Colon (tissue), 2 donors: ENCODE results near the gene NFIC.

Experiments used
- FAIRE-seq: peaks from 2 replicates; lab custom pipeline; 2012; peaks lifted over from hg19 to GRCh38; lab: Jason Lieb, UNC
- donor health status: control.
- donor health status: control.

Gene NFIC

DNA sequence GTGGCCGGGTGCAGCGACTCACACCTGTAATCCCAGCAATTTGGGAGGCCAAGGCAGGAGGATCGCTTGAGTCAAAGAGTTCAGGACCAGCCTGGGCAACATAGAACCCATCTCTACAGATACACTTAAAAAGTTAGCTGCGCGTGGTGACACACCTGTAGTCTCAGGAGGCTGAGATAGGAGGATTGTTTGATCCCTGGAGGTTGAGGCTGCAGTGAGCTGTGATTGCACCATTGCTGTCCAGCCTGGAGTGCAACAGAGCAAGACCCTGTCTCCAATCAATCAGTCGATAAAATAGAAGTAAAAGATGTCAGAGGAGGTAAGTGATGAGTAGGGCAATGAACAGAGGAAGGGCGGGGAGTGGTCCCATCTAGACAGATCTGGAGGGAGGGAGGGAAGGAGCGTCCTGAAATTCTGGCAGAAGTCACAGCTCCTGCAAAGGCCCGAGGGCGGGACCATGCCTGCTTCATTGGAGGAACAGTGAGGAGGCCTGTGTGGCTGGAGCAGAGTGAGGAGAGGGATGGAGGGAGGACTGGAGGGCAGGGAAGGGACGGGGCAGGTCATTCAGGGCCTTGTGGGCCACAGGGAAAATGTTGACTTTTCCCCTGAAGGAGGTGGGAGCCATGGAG is 104.2 kb downstream of the NFIC start:
- FAIRE-seq: no peak

DNA sequence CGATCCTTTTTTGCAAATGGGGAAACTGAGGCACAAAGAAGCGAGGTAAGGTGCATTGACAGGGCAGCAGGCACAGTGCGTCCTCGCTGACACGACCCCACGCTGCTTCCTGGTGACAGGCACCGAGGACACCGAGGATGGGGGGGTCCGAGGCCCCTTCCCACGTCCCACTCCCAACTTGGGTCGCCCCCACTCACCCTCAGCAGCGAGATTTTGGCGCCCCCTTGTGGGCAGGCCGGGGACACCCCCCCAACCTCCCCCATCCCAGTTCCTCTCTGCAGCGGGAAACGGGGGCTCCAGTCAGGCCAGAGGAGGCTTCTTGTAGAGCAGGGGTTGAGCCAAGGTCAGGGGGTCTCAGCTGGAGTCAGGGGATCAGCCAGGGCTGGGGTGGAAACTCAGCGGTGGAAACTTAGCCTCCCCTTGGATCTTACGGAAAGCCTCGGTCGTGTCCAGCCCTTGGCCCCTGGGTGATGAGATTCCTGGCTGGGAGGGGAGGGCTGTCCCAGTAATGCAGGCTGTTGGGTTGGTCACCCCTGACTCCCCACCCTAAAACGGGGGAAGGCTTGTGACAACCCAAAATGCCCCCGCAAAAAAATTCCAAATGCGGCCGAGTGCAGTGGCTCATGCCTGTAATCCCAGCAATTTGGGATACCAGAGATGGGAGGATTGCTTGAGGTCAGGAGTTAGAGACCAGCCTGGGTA is 105.7 kb downstream of the NFIC start:
- FAIRE-seq: no peak

DNA sequence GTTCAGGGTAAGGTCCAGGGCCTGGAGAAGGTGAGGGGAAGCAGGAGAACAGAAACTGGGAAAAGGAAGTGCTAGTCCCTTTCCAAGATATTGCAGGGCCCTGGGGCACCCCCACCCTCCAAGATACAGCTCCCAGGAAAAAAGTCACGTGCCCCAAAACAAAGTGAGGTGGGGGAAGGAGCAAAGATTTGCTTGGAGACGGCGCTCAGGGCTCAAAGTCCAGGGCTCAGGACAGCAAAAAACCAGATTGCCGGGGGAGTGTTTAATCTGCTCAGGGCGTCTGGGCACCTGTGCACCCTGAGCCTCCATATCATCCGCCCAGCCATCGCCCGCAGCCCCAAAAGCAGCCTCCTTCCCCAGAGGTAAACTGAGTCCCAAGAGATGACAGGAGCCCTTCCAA is 107.6 kb downstream of the NFIC start:
- no peak for FAIRE-seq

DNA sequence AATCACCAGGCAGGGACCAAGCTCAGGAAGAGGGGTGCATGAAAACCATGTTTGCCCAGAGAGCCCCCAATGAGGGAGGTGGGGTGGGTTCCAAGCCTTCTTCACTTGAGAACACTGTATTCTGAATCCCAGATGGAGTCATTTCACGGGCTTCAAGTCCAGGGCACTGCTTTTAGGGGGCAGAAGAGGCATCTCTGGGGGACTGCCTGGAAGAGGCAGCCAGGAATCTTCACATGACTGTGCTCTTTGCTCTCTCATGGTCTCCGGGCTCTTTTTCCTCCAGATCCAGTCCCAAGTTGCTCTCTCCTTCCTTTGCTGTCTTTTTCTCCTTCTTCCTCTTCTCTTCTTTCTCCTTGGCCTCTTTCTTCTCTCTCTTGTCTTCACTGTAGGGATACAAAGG is 108.2 kb downstream of the NFIC start:
- no peak for FAIRE-seq

DNA sequence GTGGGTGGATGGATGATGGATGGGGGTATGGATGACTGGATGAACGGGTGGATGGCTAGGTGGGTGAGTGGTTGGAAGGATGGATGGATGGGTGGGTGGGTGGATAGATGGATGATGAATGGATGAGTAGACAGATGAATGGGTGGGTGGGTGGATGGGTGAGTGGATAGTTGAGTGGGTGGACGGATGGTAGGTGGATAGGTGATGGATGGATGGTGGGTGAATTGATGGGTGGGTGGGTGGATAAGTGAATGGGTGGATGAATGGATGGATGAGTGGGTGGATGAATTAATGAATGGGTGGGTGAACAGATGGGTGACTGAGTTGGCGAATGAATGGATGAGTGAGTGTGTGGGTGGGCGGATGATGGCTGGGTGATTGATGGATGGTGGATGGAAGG is 109.1 kb downstream of the NFIC start:
- FAIRE-seq: no peak

DNA sequence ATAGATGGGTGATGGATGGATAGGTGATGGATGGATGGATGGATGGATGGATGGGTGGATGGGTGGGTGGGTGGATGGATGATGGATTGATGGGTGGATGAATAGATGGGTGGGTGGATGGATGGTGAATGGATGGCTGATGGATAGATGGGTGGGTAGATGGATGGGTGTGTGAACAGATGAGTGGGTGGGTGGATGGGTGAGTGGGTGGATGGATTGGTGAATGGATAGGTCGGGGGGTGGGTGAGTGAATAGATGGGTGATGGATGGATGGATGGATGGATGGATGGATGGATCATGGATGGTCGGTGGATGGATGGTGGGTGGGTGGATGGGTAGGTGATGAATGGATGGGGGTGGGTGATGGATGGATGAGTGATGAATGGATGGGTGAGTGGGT is 110.4 kb downstream of the NFIC start:
- FAIRE-seq: no peak

DNA sequence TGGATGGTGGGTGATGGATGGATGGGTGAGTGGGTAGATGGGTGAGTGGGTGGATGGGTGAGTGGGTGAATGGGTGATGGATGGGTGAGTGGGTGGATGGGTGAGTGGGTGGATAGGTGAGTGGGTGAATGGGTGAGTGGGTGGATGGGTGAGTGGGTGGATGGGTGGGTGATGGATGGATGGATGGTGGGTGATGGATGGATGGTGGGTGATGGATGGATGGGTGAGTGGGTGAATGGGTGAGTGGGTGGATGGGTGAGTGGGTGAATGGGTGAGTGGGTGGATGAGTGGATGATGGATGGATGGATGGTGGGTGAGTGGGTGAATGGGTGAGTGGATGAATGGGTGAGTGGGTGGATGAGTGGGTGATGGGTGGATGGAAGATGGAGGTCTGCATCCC is 111.1 kb downstream of the NFIC start:
- FAIRE-seq: no peak

DNA sequence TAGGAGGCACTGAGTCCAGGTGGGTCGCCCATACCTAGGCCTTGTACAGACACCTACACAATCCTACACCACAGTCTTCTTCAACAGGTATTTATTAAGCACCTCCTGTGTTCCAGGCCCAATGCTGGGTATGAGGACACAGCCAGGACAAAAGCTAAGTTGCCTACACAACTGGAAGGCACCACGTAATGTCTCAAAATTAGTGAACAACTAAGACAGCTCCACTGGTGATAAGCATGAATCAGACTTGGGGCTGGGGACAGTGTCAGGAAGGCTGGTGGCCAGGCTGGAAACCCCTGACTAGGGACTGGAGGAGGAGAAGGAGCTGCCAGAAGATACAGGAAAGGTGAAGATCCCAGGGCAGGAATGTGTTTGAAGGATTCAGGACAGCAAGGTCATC is 111.6 kb downstream of the NFIC start:
- FAIRE-seq: no peak

DNA sequence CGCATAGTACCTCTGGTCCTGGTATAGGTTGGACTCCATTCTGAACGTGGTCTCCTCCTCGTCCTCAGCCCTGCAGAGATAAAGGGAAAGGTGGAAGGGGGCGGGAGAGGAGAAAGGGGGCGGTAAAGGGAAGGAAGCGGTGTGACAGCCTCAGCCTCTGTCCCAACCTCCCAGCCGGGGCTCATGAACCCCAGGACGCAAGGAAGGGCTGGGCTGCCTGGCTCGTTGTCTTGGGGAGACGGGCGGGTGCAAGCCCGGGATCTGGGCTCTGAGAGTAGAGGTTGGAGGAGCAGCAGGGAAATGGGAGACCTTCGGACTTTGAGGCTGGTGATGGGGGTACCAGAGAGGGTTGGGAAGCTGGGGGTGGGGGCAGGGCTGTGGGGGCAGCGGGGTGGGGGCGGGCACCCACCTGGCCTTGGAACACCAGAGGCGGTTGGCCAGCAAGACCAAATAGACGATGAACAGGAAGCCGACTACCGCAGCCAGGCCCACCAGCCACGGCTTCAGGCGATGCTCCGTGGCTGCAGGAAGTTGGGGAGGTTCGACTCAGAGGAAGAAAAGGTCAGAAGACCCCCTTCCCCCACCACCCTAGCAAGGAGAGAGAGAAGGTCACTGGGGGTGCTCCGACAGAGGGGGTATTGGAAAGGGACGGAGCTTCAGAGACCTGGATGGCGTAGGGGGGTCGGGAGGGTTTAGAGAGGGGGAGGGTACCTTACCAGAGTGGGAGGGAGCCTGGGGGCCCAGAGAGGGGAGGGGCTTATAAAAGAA is 112.2 kb downstream of the NFIC start:
- FAIRE-seq: no peak

DNA sequence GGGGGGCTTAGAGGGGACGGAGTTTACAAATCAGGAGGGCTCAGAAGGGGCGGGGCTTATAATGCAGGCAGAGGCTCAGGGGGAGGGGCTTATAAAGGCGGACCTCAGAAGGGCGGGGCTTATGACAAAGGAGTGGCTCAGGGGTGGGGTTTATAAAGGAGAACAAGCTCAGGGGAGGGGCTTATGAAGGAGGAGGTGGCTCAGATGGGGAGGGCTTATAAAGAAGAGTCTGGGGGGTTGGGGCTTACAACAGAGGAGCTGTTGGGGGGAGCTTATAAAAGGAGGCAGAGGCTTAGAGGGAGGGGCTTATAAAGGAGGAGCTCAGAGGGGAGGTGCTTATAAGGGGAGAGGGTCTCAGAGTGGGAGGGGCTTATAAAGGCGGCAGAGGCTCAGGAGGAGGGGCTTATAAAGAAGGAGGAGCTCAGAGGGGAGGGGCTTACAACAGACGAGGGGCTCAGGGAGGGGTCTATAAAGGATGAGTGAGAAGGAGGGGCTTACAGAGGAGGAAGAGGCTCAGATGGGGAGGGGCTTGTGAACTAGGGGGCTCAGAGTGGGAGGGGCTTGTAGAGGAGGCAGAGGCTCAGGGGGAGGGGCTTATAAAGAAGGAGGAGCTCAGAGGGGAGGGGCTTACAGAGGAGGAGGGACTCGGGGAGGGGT is 112.9 kb downstream of the NFIC start:
- FAIRE-seq: no peak

DNA sequence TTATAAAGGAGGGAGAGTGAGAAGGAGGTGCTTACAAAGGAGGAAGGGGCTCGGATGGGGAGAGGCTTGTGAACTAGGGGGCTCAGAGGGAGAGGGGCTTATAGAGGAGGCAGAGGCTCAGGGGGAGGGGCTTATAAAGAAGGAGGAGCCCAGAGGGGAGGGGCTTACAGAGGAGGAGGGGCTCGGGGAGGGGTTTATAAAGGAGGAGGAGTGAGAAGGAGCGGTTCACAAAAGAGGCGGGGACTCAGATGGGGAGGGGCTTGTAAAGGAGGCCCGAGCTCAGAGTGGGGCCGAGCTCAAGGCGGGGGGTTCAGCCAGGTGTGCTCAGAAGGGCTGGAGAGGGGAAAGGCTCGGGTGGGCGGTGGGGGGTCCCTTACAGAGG is 113.4 kb downstream of the NFIC start:
- FAIRE-seq: no peak

DNA sequence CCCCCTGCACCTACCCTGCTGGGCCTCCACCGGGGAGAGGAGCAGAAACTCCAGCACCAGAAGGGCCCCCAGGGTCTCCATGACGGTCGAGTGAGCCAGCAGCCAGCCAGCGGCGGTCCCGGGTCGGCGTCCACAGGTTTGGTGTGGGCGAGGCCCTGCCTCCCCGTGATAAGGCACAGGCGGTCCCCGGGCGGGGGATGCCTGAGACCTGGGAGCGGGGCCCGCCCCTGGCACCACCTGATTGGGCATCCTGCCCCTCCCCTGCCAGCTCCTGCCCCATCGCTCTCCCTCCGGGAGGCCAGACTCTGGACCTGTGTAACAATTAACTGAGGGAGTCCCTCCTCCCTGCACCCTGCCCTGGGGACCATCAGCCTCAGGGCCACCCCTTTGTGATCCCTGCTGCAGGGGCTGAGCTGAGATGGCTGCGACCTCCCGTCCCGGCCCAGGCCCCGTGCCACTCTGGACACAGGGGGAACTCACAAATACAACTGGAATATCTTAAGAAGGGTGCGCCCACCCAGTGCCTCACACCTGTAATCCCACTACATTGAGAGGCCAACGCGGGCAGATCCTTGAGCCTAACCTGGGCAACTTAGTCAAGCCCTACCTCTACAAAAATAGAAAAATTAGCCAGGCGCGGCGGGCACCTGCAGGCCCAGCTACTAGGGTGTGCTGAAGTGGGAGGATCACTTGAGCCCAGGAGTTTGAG is 114.2 kb downstream of the NFIC start, which contains the start of gene SMIM24:
Gene SMIM24, minus strand, starts transcription at position 143 of the 709 bp plus-strand sequence. Its CDS starts 62 bp downstream, at position 81.
- FAIRE-seq: no peak

DNA sequence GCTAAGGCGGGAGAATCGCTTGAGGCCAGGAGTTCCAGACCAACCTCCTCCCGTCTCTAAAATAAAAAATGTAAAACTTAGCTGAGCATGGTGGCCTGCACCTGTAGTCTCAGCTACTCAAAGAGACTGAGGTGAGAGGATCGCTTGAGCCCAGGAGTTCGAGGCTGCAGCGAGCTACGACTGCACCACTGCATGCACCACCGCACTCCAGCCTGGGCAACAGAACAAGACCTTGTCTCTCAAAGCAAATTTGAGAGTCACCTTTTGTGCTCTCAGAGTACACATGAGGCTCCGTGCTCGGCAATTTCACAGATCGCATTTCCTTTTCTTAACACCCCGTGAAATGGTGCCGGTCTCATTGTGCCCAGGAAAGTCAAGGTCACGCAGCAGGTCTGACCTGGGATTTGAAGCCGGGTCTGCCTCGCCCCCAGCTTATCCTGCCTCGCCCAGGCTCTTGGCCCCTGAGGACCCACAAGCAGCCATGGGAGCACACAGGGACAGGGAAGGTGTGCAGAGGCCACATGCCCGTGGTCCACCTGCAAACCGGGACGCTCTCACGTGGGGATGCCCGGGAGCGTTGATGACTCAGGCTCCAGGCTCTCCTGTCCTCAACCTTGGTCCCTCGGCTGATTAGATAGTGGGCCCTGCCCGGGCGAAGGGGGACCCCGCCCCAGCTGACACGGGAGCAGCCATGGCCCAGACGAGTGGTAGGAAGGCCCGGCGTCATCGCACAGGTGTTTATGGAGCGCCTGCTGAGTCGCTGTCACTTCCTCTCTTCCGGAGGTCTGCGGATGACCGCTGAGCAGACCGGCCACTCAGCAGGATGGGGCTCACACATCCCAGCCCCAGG is 115.1 kb downstream of the NFIC start:
- FAIRE-seq: no peak

DNA sequence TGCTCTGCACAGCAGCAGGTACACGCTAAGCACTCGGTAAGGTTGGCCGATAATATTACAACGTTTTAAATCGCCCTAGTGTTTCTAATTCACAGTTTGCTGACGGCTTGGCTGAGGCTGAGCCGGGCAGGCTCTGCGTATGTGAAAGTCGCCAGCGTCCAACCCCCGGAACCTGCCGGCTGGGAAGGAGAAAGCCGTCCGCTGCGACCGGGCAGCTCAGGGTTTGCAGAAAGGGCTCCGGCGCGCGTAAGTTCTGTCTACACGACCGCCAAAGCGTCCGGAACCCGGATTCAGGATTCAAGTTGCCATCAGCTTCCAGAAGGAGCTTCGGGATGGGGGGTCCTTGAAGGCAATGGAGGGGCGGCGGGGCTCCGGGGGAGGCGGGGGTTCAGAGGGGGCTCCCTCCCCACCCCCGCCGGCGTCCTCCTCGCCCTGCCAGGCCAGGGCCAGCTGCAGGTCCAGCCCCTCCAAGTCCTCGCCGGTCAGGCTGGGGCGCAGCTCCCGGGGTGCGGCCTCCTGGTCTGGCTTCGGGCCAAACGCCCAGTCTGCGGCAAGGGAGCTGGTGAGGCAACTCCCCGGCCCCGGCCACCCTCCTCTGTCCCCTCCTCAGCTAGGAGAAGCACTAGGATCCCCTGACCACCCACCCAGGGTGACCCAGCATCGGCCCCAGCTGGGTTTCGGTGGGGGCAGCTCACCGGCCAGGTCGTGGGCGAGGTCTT is 116.3 kb downstream of the NFIC start:
- FAIRE-seq: no peak

DNA sequence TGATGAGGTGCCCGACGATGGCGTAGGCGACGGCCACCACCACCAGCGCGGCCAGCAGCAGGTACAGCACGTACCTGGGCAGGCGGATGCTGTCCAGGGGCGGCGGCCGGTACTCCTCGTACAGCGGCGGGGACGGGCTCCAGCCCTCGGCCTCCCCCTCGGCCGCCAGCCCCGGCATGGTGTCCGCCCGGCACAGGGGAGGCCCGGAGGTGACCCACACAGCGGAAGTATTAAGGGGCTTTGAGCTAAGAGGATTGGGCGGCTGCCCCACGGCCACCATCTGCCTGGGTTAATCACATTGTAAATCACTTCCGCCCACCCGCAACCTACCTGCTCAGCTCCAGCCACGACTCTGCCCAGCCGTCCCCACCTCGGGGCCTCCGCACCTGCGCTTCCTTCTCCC is 116.8 kb downstream of the NFIC start, which contains the start of gene SMIM44:
Gene SMIM44, minus strand, starts transcription at position 216 of the 403 bp plus-strand sequence. Its CDS starts 38 bp downstream, at position 178.
- FAIRE-seq: no peak

DNA sequence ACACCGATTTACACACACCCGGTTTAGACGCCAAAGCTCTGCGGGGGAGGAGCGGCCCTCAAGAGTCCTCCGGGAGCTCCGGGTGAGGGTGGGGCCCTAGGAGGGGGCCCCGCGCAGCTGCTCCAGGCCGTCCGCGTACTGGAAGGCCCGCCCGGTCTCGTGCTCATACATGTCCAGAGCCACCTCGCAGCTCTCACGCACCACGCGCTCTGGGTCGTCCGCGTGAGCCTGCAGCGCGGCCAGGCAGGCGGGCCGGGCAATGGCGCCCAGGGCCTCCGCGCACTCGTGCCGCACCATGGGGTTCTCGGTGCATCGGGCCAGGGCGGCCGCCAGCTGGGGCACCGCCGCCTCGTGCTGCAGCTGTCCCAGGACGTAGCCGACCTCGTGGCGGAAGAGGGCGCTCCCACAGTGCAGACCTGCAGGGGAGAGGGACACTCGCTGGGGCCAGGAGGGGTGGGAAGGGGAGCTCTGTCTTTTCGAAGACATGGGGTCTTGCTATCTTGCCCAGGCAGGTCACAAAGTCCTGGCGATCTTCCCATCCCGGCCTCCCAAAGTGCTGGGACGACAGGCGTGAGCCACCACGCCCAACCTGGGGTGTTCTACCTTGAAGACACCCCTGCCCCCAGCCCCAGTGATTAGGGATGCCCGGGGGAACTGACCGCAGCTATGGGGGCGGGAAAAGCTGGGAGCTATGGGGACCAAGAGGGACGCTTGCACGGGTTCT is 125.2 kb downstream of the NFIC start:
- FAIRE-seq: no peak

DNA sequence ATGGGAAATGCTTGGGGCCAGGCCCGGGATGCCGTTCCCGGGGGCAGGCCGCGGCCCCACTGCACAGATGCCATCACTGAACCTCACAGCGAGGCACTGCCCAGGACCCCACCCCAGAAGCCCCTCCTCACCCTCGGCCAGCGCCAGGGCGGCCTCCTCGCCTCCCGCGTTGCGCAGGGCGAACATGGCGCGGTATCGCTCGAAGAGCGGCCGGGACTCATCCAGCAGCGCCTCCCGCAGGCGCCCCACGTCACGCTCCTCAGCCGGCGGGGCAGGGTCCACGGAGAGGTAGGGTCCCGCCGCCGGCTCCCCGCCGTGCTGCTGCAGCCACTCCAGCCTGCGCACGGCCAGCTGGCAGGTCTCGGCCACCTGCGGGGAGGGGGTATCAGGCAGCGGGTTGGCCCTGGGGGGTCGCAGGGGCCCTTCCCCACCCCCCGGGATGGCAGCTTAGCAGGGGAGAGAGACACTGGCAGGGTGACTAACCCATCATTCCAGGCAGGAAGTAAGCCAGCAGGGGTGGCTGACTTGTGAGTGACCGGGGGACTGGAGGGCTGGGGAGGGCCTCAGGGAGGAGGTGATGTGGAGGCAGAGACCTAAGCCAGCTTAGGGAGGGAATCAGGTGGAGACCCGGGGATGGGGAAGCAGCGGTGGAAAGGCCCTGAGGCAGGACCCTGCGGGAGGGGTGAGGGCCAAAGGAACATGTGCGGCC is 125.9 kb downstream of the NFIC start:
- no peak for FAIRE-seq

DNA sequence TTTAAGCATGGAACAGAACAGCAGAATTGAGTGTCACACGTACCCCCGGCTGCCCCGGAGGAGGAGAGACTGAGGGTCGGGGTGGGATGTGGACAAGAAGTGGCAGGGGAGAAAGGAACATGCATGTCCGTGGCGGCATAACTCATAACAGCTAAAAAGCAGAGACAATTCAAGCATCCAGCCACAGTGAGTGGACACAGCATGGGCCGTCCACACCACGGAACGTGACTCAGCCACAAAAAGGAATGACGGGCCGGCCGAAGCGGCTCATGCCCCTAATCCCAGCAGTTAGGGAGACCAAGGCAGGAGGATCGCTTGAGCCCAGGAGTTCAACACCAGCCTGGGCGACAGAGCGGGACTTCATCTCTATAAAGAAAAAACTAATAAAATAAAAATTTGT is 126.5 kb downstream of the NFIC start:
- no peak for FAIRE-seq

DNA sequence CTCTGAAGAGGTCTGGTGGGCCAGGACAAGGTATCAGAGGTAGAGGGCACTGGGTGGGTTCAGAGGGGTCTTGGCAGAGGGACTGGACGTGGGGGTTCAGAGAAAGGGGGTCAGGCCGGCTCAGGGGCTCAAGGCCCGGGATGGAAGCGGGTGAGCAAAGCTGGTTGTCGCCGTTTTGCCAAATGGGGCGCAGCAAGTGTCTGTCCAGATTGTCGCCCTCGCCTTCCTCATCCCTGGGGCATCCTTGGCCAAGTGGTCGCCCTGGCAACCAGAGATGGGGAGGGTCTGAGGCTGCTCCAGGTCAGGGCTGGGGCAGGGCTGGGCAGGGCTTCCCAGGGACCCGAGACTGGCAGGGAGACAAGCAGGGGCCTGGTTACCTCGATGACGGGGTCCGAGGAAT is 127.3 kb downstream of the NFIC start:
- no peak for FAIRE-seq
